Vagina (tissue), 2 donors: Measurements from ENCODE around the gene RPTOR.

ENCODE experiments used
- CTCF ChIP-seq, 3 experiments: fragments of 450-650 bp in 2 of 3; fragments of 200-600 bp in 1 of 3; sonication (generic) in 1 of 3; IDR thresholded peaks; one replicate each; pipeline ENCODE4 v1.5.1; 2017 to 2019; ENCODE audit warnings: antibody characterized with exemption in 3 of 3, mild to moderate bottlenecking in 2 of 3, moderate library complexity in 2 of 3
- POLR2A ChIP-seq, 2 donors: fragments of 450-650 bp; IDR thresholded peaks; one replicate each; pipeline ENCODE4 v1.6.1; 2017; ENCODE audit warnings: antibody characterized with exemption in 2 of 2, mild to moderate bottlenecking in 2 of 2, moderate library complexity in 2 of 2
- POLR2AphosphoS5 ChIP-seq, 2 donors: sonication (generic); formaldehyde crosslinking; IDR thresholded peaks; one replicate each; pipeline ENCODE4 v1.9.0; 2017; ENCODE audit warnings: antibody characterized with exemption in 2 of 2, mild to moderate bottlenecking in 2 of 2, low read depth in 1 of 2; ENCODE audit not compliant: insufficient read depth in 1 of 2

GRCh38 chr17:80971704-80972304 is 427.2 kb downstream of the RPTOR start:
- TF ChIP-seq CTCF (IDR thresholded peaks at IDR 0.05): no peak
- no peak for TF ChIP-seq POLR2A (IDR thresholded peaks at IDR 0.05)
- no peak for TF ChIP-seq POLR2AphosphoS5 (IDR thresholded peaks at IDR 0.05; ENCODE audit: insufficient read depth in 1 of 2, low read depth in 1 of 2)
